HG02623 (cell line): Measurements from ENCODE around the gene ANGPTL2.
A peak's percentile ranks its signal among the peaks of the same experiment; 100 is the strongest.

Experiments
- ATAC-seq: cut with Tn5 transposase; IDR thresholded peaks from one replicate; pipeline ENCODE4 v1.9.1; 2021; ENCODE audit warnings: moderate library complexity; ENCODE audit not compliant: unreplicated experiment

The ANGPTL2 gene

GRCh38 chr9:127121628-127122175, 733 bp downstream of the ANGPTL2 start:
- no peak for ATAC-seq

- no peak for ATAC-seq
Observed at GRCh38 chr9:127119320-127119709, 3.1 kb downstream of the ANGPTL2 start.

GRCh38 chr9:127118597-127119319, 3.7 kb downstream of the ANGPTL2 start:
- peak; percentile 40 for ATAC-seq

- no peak for ATAC-seq
Observed at GRCh38 chr9:127117801-127118200, 4.6 kb downstream of the ANGPTL2 start.

GRCh38 chr9:127116957-127117356, 5.5 kb downstream of the ANGPTL2 start:
- ATAC-seq, result no peak

GRCh38 chr9:127116088-127116726, 6.2 kb downstream of the ANGPTL2 start:
- no peak for ATAC-seq

- ATAC-seq, result no peak
Observed at GRCh38 chr9:127114606-127115005, 7.8 kb downstream of the ANGPTL2 start.

GRCh38 chr9:127113191-127113972, 9.1 kb downstream of the ANGPTL2 start:
- ATAC-seq, result no peak

- no peak for ATAC-seq
Observed at GRCh38 chr9:127112735-127113161, 9.7 kb downstream of the ANGPTL2 start.

GRCh38 chr9:127112056-127112455, 10.4 kb downstream of the ANGPTL2 start:
- ATAC-seq, result no peak

GRCh38 chr9:127109212-127109711, 13.2 kb downstream of the ANGPTL2 start:
- no peak for ATAC-seq

- no peak for ATAC-seq
Observed at GRCh38 chr9:127107929-127108876, 14.2 kb downstream of the ANGPTL2 start.

GRCh38 chr9:127107171-127107928, 15.1 kb downstream of the ANGPTL2 start:
- ATAC-seq, result no peak

GRCh38 chr9:127106466-127106855, 16.0 kb downstream of the ANGPTL2 start:
- ATAC-seq, result no peak

GRCh38 chr9:127105805-127106465, 16.5 kb downstream of the ANGPTL2 start:
- no peak for ATAC-seq

- ATAC-seq, result no peak
Observed at GRCh38 chr9:127104581-127105311, 17.7 kb downstream of the ANGPTL2 start.

GRCh38 chr9:127102788-127103187, 19.6 kb downstream of the ANGPTL2 start:
- ATAC-seq, result no peak

- no peak for ATAC-seq
Observed at GRCh38 chr9:127102176-127102575, 20.3 kb downstream of the ANGPTL2 start.
